NB4 (cell line): ENCODE data around the gene BIRC7.
A peak's percentile ranks its signal among the peaks of the same experiment; 100 is the strongest.

Experiments used
- DNase-seq: peaks from one replicate; pipeline ENCODE4 v3.0.0; 2010; ENCODE audit warnings: low read depth
- H3K4me3 ChIP-seq: one replicate; pipeline ENCODE4 v1.5.1; 2011; ENCODE audit warnings: mild to moderate bottlenecking, low read depth, low read length, moderate library complexity
- MYC ChIP-seq: IDR thresholded peaks from 2 replicates; pipeline ENCODE4 v1.6.1; 2011; ENCODE audit warnings: low read depth, low read length
- POLR2A ChIP-seq: IDR thresholded peaks from 2 replicates; pipeline ENCODE4 v1.6.1; 2011; ENCODE audit warnings: mild to moderate bottlenecking; ENCODE audit not compliant: insufficient read length; ENCODE audit errors: extremely low read depth
- TF ChIP-seq, protein P1 (sequence below): IDR thresholded peaks from 2 replicates; pipeline ENCODE4 v1.6.1; 2011; ENCODE audit warnings: low read depth, low read length
- TF ChIP-seq, protein P2 (sequence below): IDR thresholded peaks from one replicate; pipeline ENCODE4 v1.5.1; 2012; ENCODE audit warnings: low read depth, low read length

Gene BIRC7

GRCh38 chr20:63284981-63285524, 49.3 kb downstream of the BIRC7 start:
- TF ChIP-seq, protein P1, sequence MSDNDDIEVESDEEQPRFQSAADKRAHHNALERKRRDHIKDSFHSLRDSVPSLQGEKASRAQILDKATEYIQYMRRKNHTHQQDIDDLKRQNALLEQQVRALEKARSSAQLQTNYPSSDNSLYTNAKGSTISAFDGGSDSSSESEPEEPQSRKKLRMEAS = no peak
- TF ChIP-seq MYC (no peak), POLR2A (no peak)
- TF ChIP-seq, protein P2, sequence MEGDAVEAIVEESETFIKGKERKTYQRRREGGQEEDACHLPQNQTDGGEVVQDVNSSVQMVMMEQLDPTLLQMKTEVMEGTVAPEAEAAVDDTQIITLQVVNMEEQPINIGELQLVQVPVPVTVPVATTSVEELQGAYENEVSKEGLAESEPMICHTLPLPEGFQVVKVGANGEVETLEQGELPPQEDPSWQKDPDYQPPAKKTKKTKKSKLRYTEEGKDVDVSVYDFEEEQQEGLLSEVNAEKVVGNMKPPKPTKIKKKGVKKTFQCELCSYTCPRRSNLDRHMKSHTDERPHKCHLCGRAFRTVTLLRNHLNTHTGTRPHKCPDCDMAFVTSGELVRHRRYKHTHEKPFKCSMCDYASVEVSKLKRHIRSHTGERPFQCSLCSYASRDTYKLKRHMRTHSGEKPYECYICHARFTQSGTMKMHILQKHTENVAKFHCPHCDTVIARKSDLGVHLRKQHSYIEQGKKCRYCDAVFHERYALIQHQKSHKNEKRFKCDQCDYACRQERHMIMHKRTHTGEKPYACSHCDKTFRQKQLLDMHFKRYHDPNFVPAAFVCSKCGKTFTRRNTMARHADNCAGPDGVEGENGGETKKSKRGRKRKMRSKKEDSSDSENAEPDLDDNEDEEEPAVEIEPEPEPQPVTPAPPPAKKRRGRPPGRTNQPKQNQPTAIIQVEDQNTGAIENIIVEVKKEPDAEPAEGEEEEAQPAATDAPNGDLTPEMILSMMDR = no peak
- peak overlapping the region; percentile 56 for H3K4me3 ChIP-seq

GRCh38 chr20:63285636-63286615, 50.2 kb downstream of the BIRC7 start:
- TF ChIP-seq, protein P1 = no peak
- TF ChIP-seq MYC (no peak), POLR2A (no peak)
- TF ChIP-seq, protein P2 = no peak
- H3K4me3 ChIP-seq = no peak overlapping the region
- DNase-seq = no peak

More at GRCh38 chr20:63284981-63285524, 49.3 kb downstream of the BIRC7 start:
- no peak for DNase-seq

- TF ChIP-seq, protein P1 = no peak
- TF ChIP-seq MYC (no peak), POLR2A (no peak)
- TF ChIP-seq, protein P2 = no peak
- H3K4me3 ChIP-seq = no peak overlapping the region
- DNase-seq = no peak
Observed at GRCh38 chr20:63286781-63287696, 51.3 kb downstream of the BIRC7 start.

GRCh38 chr20:63287697-63288580, 52.2 kb downstream of the BIRC7 start:
- no peak for DNase-seq
- H3K4me3 ChIP-seq = no peak overlapping the region
- no peak for TF ChIP-seq POLR2A
- no peak for TF ChIP-seq MYC
- TF ChIP-seq, protein P2 = no peak
- TF ChIP-seq, protein P1 = no peak
